Calu3 (cell line): ENCODE results near the gene KIF21B. TPM values are rescaled to one million over a fixed set of nuclear protein-coding genes. Genes with fewer than 3 reads are reported as not detected.

Experiments
- BruUV-seq: library from RNA; stranded (reverse); fragments of 400-500 nt; replicated peaks from 2 replicates; lab custom pipeline; 2021; lab: Mats Ljungman, UMichigan
- CTCF ChIA-PET: fragments of 300-600 bp; sonication (Branson Sonifier 250); formaldehyde crosslinking; loops from one replicate; lab custom pipeline; 2022; ENCODE audit warnings: antibody characterized with exemption; lab: Charles Lee
- DNase-seq: peaks from one replicate; pipeline ENCODE4 v3.0.0; 2022
- H3K27ac Mint-ChIP-seq: one replicate; pipeline ENCODE4 v1.8.0; 2022; ENCODE audit warnings: mixed read lengths; ENCODE audit not compliant: unreplicated experiment
- H3K27me3 Mint-ChIP-seq: one replicate; pipeline ENCODE4 v1.8.0; 2022; ENCODE audit warnings: mixed read lengths; ENCODE audit not compliant: unreplicated experiment
- H3K36me3 Mint-ChIP-seq: one replicate; pipeline ENCODE4 v1.8.0; 2022; ENCODE audit warnings: mild to moderate bottlenecking, moderate library complexity, mixed read lengths; ENCODE audit not compliant: insufficient read depth, unreplicated experiment
- H3K4me1 Mint-ChIP-seq: one replicate; pipeline ENCODE4 v1.8.0; 2022; ENCODE audit warnings: mild to moderate bottlenecking, low read depth, mixed read lengths; ENCODE audit not compliant: unreplicated experiment
- H3K4me3 Mint-ChIP-seq: one replicate; pipeline ENCODE4 v1.8.0; 2022; ENCODE audit warnings: mild to moderate bottlenecking, low read depth, moderate library complexity, mixed read lengths; ENCODE audit not compliant: unreplicated experiment
- H3K9me3 Mint-ChIP-seq: one replicate; pipeline ENCODE4 v1.8.0; 2022; ENCODE audit warnings: low read depth, mixed read lengths; ENCODE audit not compliant: unreplicated experiment
- CTCF ChIP-seq: fragments of 200-600 bp; IDR thresholded peaks from one replicate; pipeline ENCODE4 v1.8.0; 2022; ENCODE audit warnings: antibody characterized with exemption; ENCODE audit not compliant: unreplicated experiment
- intact Hi-C: fragments of 100-400 bp; cut with micrococcal nuclease; formaldehyde crosslinking; loops from one replicate; pipeline ENCODE4 v1.10.0; 2022; ENCODE audit not compliant: unreplicated experiment
- total RNA-seq: library from RNA; stranded (reverse); gene quantifications from 2 replicates; pipeline ENCODE4 v1.2.3, GENCODE V29; 2022

Gene KIF21B
- total RNA-seq, 1 experiment from 2014 or later: 6.7 TPM

- no peaks in the 10 kb centered on the region for H3K36me3 Mint-ChIP-seq
- no peaks in the 10 kb centered on the region for H3K4me1 Mint-ChIP-seq
- intact Hi-C loops: no loop called here
- DNase-seq: no peak
- no peak overlapping the region for H3K4me3 Mint-ChIP-seq
- no peaks in the 10 kb centered on the region for H3K9me3 Mint-ChIP-seq
- CTCF ChIA-PET: no interaction called here
- TF ChIP-seq CTCF: no peak
- H3K27me3 Mint-ChIP-seq: no peaks in the 10 kb centered on the region
- no TSS peak for BruUV-seq
- H3K27ac Mint-ChIP-seq: no peak overlapping the region
Observed at GRCh38 chr1:200992382-200993048, 31.0 kb downstream of the KIF21B start.

- no peaks in the 10 kb centered on the region for H3K27me3 Mint-ChIP-seq
- H3K4me1 Mint-ChIP-seq: no peaks in the 10 kb centered on the region
- CTCF ChIA-PET: interaction anchor here (1.3 kb wide), 1 partner anchor 30 kb away, joined by 3 read pairs; no protein-coding TSS in a partner anchor
- intact Hi-C loops: no loop called here
- H3K27ac Mint-ChIP-seq: no peak overlapping the region
- no peaks in the 10 kb centered on the region for H3K36me3 Mint-ChIP-seq
- BruUV-seq: no TSS peak
- no peak for DNase-seq
- H3K4me3 Mint-ChIP-seq: no peak overlapping the region
- TF ChIP-seq CTCF: no peak
- no peaks in the 10 kb centered on the region for H3K9me3 Mint-ChIP-seq
Observed at GRCh38 chr1:200991097-200991614, 32.4 kb downstream of the KIF21B start.

- CTCF ChIA-PET: interaction anchor here (0.6 to 1.5 kb wide), 3 partner anchors 10 to 371 kb away, joined by 3 read pairs; no protein-coding TSS in a partner anchor
- no peaks in the 10 kb centered on the region for H3K36me3 Mint-ChIP-seq
- DNase-seq: no peak
- H3K27ac Mint-ChIP-seq: no peak overlapping the region
- H3K4me1 Mint-ChIP-seq: no peaks in the 10 kb centered on the region
- intact Hi-C loops: no loop called here
- no peaks in the 10 kb centered on the region for H3K27me3 Mint-ChIP-seq
- H3K4me3 Mint-ChIP-seq: no peak overlapping the region
- no TSS peak for BruUV-seq
- no peak for TF ChIP-seq CTCF
- no peaks in the 10 kb centered on the region for H3K9me3 Mint-ChIP-seq
Observed at GRCh38 chr1:200990114-200990513, 33.4 kb downstream of the KIF21B start.

GRCh38 chr1:200989337-200989736 is 34.2 kb downstream of the KIF21B start:
- intact Hi-C loops: no loop called here
- no peak overlapping the region for H3K4me3 Mint-ChIP-seq

More at GRCh38 chr1:200989337-200989736, 34.2 kb downstream of the KIF21B start:
- no peaks in the 10 kb centered on the region for H3K4me1 Mint-ChIP-seq
- no peaks in the 10 kb centered on the region for H3K36me3 Mint-ChIP-seq
- no peak for TF ChIP-seq CTCF
- no peak overlapping the region for H3K27ac Mint-ChIP-seq
- CTCF ChIA-PET: interaction anchor here (0.8 to 1.5 kb wide), 2 partner anchors 9 to 17 kb away, joined by 3 read pairs; no protein-coding TSS in a partner anchor
- no peak for DNase-seq
- H3K9me3 Mint-ChIP-seq: no peaks in the 10 kb centered on the region
- no peaks in the 10 kb centered on the region for H3K27me3 Mint-ChIP-seq
- BruUV-seq: no TSS peak
